SK-N-SH treated with all-trans-retinoic acid at 6 μM for 48 hours (cell line): ENCODE results near the gene NPVF.

Experiments used
- ATAC-seq: fragments of 200-7000 bp; cut with Tn5 transposase; 3 replicates; pipeline ENCODE4 v1.9.1; 2020; ENCODE audit warnings: mild to moderate bottlenecking, moderate library complexity
- ARNTL ChIP-seq: fragments of 450-650 bp; formaldehyde crosslinking; IDR thresholded peaks from 2 replicates; pipeline ENCODE4 v1.5.0; 2020; ENCODE audit warnings: low read depth, mild to moderate bottlenecking, moderate library complexity, borderline replicate concordance
- BACH2 ChIP-seq: fragments of 250-450 bp; sonication (Bioruptor Pico); IDR thresholded peaks from 2 replicates; pipeline ENCODE4 v1.9.0; 2021; ENCODE audit warnings: mild to moderate bottlenecking, borderline replicate concordance
- CREB5 ChIP-seq: fragments of 250-450 bp; sonication (Bioruptor Pico); IDR thresholded peaks from 2 replicates; pipeline ENCODE4 v1.5.1; 2020; ENCODE audit warnings: low read depth, mild to moderate bottlenecking, moderate library complexity
- CSDC2 ChIP-seq: fragments of 250-450 bp; sonication (Bioruptor Pico); IDR thresholded peaks from 2 replicates; pipeline ENCODE4 v1.5.0; 2020; ENCODE audit warnings: mild to moderate bottlenecking, moderate library complexity
- CSRNP3 ChIP-seq: fragments of 250-450 bp; sonication (Bioruptor Pico); IDR thresholded peaks from 2 replicates; pipeline ENCODE4 v1.5.1; 2021; ENCODE audit warnings: mild to moderate bottlenecking, moderate library complexity
- ESRRG ChIP-seq: fragments of 250-450 bp; sonication (Bioruptor Pico); IDR thresholded peaks from 2 replicates; pipeline ENCODE4 v1.6.1; 2021; ENCODE audit warnings: mild to moderate bottlenecking
- GLIS3 ChIP-seq: fragments of 250-450 bp; sonication (Bioruptor Pico); IDR thresholded peaks from 2 replicates; pipeline ENCODE4 v1.5.0; 2020; ENCODE audit warnings: mild to moderate bottlenecking, moderate library complexity
- ISL1 ChIP-seq: fragments of 250-450 bp; sonication (Bioruptor Pico); IDR thresholded peaks from 2 replicates; pipeline ENCODE4 v2.1.2; 2022; ENCODE audit warnings: mild to moderate bottlenecking, moderate library complexity
- OSR1 ChIP-seq: fragments of 250-450 bp; sonication (Bioruptor Pico); IDR thresholded peaks from 2 replicates; pipeline ENCODE4 v1.8.0; 2022; ENCODE audit warnings: moderate library complexity, mild to moderate bottlenecking, inconsistent platforms
- PATZ1 ChIP-seq: fragments of 250-450 bp; sonication (Bioruptor Pico); IDR thresholded peaks from 2 replicates; pipeline ENCODE4 v1.8.0; 2020; ENCODE audit warnings: mild to moderate bottlenecking, moderate library complexity, borderline replicate concordance
- POU6F1 ChIP-seq: fragments of 250-450 bp; sonication (Bioruptor Pico); IDR thresholded peaks from 2 replicates; pipeline ENCODE4 v1.8.0; 2021; ENCODE audit warnings: low read depth, mild to moderate bottlenecking, moderate library complexity, borderline replicate concordance
- PPARA ChIP-seq: fragments of 250-450 bp; sonication (Bioruptor Pico); IDR thresholded peaks from 2 replicates; pipeline ENCODE4 v1.5.0; 2020; ENCODE audit warnings: mild to moderate bottlenecking, borderline replicate concordance
- RARB ChIP-seq: fragments of 250-450 bp; sonication (Bioruptor Pico); IDR thresholded peaks from 2 replicates; pipeline ENCODE4 v1.8.0; 2021; ENCODE audit warnings: mild to moderate bottlenecking, moderate library complexity
- SNAI2 ChIP-seq: fragments of 250-450 bp; sonication (Bioruptor Pico); IDR thresholded peaks from 2 replicates; pipeline ENCODE4 v1.5.0; 2020; ENCODE audit warnings: mild to moderate bottlenecking, moderate library complexity
- TCF4 ChIP-seq: fragments of 250-450 bp; sonication (Bioruptor Pico); IDR thresholded peaks from 2 replicates; pipeline ENCODE4 v1.8.0; 2021; ENCODE audit warnings: mild to moderate bottlenecking, moderate library complexity, borderline replicate concordance
- TOX ChIP-seq: fragments of 250-450 bp; sonication (Bioruptor Pico); IDR thresholded peaks from 2 replicates; pipeline ENCODE4 v1.8.0; 2021; ENCODE audit warnings: mild to moderate bottlenecking, moderate library complexity, borderline replicate concordance
- TSHZ2 ChIP-seq: fragments of 250-450 bp; sonication (Bioruptor Pico); IDR thresholded peaks from 2 replicates; pipeline ENCODE4 v1.5.0; 2020; ENCODE audit warnings: mild to moderate bottlenecking, moderate library complexity
- ZC3H10 ChIP-seq: fragments of 250-450 bp; sonication (Bioruptor Pico); IDR thresholded peaks from 2 replicates; pipeline ENCODE4 v1.5.1; 2021; ENCODE audit warnings: mild to moderate bottlenecking, moderate library complexity
- ZFP3 ChIP-seq: fragments of 250-450 bp; sonication (Bioruptor Pico); IDR thresholded peaks from 2 replicates; pipeline ENCODE4 v1.5.0; 2020; ENCODE audit warnings: mild to moderate bottlenecking, moderate library complexity
- ZNF70 ChIP-seq: fragments of 450-650 bp; formaldehyde crosslinking; IDR thresholded peaks from 2 replicates; pipeline ENCODE4 v1.5.0; 2020; ENCODE audit warnings: mild to moderate bottlenecking, moderate library complexity
- ZNF8 ChIP-seq: fragments of 450-650 bp; formaldehyde crosslinking; IDR thresholded peaks from 2 replicates; pipeline ENCODE4 v1.5.0; 2020; ENCODE audit warnings: mild to moderate bottlenecking, moderate library complexity

The NPVF gene

GRCh38 chr7:25196132-25196896 lies 32.0 kb downstream of the NPVF start:
- ATAC-seq, result no peak
- TF ChIP-seq CSRNP3 (CRISPR knock-in tag) (no peak), GLIS3 (CRISPR knock-in tag) (no peak), RARB (CRISPR knock-in tag) (no peak), TCF4 (no peak), CSDC2 (CRISPR knock-in tag) (no peak), OSR1 (CRISPR knock-in tag) (no peak), ARNTL (CRISPR knock-in tag) (no peak), ZC3H10 (CRISPR knock-in tag) (no peak), PATZ1 (CRISPR knock-in tag) (no peak), ZNF8 (CRISPR knock-in tag) (no peak), ESRRG (CRISPR knock-in tag) (no peak), POU6F1 (CRISPR knock-in tag) (no peak), ZNF70 (CRISPR knock-in tag) (no peak), ISL1 (CRISPR knock-in tag) (no peak), CREB5 (CRISPR knock-in tag) (no peak), TOX (no peak)
- TF ChIP-seq, all 23 proteins: peak for 0

- TF ChIP-seq ZNF70 (CRISPR knock-in tag) (no peak), OSR1 (CRISPR knock-in tag) (no peak), PPARA (no peak), POU6F1 (CRISPR knock-in tag) (no peak), GLIS3 (CRISPR knock-in tag) (no peak), ZFP3 (CRISPR knock-in tag) (no peak)
- ATAC-seq, result no peak
Measured at GRCh38 chr7:25194036-25194435, 34.2 kb downstream of the NPVF start.

- TF ChIP-seq OSR1 (CRISPR knock-in tag), result no peak
- TF ChIP-seq SNAI2 (CRISPR knock-in tag), result no peak
- no peak for TF ChIP-seq ARNTL (CRISPR knock-in tag)
- TF ChIP-seq, all 23 proteins: peak for 0
- ATAC-seq, result no peak
Measured at GRCh38 chr7:25192043-25192442, 36.2 kb downstream of the NPVF start.

- ATAC-seq, result no peak
- TF ChIP-seq BACH2 (CRISPR knock-in tag) (no peak), PATZ1 (CRISPR knock-in tag) (no peak), CSDC2 (CRISPR knock-in tag) (no peak), POU6F1 (CRISPR knock-in tag) (no peak), ZC3H10 (CRISPR knock-in tag) (no peak), TCF4 (no peak), ZNF8 (CRISPR knock-in tag) (no peak), TSHZ2 (CRISPR knock-in tag) (no peak)
Measured at GRCh38 chr7:25189197-25189596, 39.1 kb downstream of the NPVF start.
